ENCODE measurements around the gene NBAS. TPM values are rescaled to one million over a fixed set of nuclear protein-coding genes. Genes with fewer than 3 reads are reported as not detected.

Gene NBAS
- total RNA-seq, 1 experiment from 2014 or later = 32.5 TPM

DNA sequence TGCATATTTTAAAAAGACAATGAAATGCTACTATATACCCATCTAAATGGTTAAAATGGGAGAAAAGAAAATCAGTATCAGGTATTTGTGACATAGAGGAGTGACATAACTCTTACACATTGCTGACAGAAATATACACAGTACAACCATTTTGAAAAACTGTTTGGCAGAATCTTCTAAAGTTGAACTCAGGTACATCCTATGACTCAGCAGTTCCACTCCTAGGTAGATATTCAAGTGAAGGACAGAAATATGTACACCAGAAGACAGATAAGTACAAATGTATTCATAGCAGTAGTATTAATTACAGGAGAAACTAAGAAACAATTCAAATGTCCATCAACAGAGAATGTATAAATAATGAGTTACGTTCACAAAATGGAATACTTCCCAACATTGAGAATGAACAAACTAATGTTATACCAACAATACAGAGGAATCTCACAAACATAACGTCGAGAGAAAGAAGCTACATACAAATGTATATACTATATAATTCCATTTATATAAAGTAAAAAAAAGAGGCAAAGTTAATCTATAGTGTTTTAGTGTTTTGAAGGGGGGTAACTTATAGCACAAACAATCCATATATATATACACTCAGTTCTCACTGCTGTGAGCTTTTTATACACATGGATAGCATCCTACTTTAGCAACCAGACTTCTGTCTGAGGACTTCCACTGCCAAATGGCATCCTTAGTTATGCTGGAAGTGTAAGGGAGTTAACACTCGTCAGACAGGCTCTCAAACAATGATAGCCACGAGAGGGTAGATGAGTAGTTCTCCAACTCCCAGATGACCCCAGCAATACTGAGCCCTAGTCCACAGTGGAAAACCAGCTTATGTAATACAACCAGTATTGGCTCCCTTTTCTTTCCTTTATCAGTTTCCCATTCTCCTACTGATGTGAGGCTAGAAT, 172.5 kb downstream of the NBAS start:
- Mint-ChIP-seq H3K4me3 (no peak overlapping the region), H3K27ac (no peak overlapping the region), H3K9me3 (no peaks in the 10 kb centered on the region), H3K27me3 (ENCODE audit: low read depth) (no peaks in the 10 kb centered on the region), H3K4me1 (no peaks in the 10 kb centered on the region), H3K36me3 (ENCODE audit: insufficient read depth in 1 of 3, low read depth in 3 of 3) (peaks cover 0 to 8% (median 0%) of the 10 kb centered on the region in 3 experiments; a peak in 3 of 7 replicates)
- Histone ChIP-seq H2BK5ac (ENCODE audit: insufficient read length, low read length) (no peak overlapping the region), H3K4ac (ENCODE audit: low read depth, low read length) (no peak overlapping the region), H3K9me3 (ENCODE audit: control insufficient read depth, low read depth, low read length) (no peaks in the 10 kb centered on the region), H3T11ph (ENCODE audit: low read length) (no peak overlapping the region), H4K5ac (ENCODE audit: insufficient read length, low read depth, low read length) (no peak overlapping the region), H3K56ac (ENCODE audit: insufficient read length, low read depth, low read length) (no peak overlapping the region), H2BK15ac (ENCODE audit: low read depth, low read length) (no peak overlapping the region), H3K14ac (ENCODE audit: insufficient read depth, low read length) (no peak overlapping the region), H2BK12ac (ENCODE audit: insufficient read length, low read depth, low read length) (no peak overlapping the region), H2BK120ac (ENCODE audit: low read depth, low read length, poor library complexity, severe bottlenecking) (no peak overlapping the region), H3K4me2 (ENCODE audit: insufficient read depth, insufficient read length, low read length) (no peak overlapping the region), H3K18ac (ENCODE audit: insufficient read length, low read depth, low read length) (no peak overlapping the region), H3K23ac (ENCODE audit: insufficient read length, low read depth, low read length) (no peak overlapping the region), H3K27me3 (ENCODE audit: insufficient read depth, low read length) (no peaks in the 10 kb centered on the region), H3K4me1 (ENCODE audit: insufficient read depth, low read length) (no peaks in the 10 kb centered on the region), H3K79me1 (ENCODE audit: insufficient read depth, low read depth, low read length, poor library complexity, severe bottlenecking) (no peaks in the 10 kb centered on the region), H2AK5ac (ENCODE audit: insufficient read length, low read length) (no peak overlapping the region), H4K8ac (replicated peaks; ENCODE audit: insufficient read length, low read depth, low read length) (no peak overlapping the region), H3K27ac (ENCODE audit: insufficient read length, low read depth, low read length) (no peak overlapping the region), H3K79me2 (ENCODE audit: insufficient read depth, low read length) (no peaks in the 10 kb centered on the region), H2AFZ (ENCODE audit: low read length) (no peak overlapping the region), H3K9ac (ENCODE audit: extremely low read depth, insufficient read length, low read length) (no peak overlapping the region), H4K20me1 (ENCODE audit: control insufficient read depth, insufficient read depth, insufficient read length) (no peaks in the 10 kb centered on the region), H3K23me2 (ENCODE audit: insufficient read length, low read depth, low read length, poor library complexity, severe bottlenecking) (no peaks in the 10 kb centered on the region), H4K91ac (ENCODE audit: insufficient read length, low read depth, low read length) (no peak overlapping the region), H2BK20ac (ENCODE audit: low read depth, low read length, poor library complexity, severe bottlenecking) (no peak overlapping the region)
- no peak for DNase-seq
- TF ChIP-seq, protein P1, sequence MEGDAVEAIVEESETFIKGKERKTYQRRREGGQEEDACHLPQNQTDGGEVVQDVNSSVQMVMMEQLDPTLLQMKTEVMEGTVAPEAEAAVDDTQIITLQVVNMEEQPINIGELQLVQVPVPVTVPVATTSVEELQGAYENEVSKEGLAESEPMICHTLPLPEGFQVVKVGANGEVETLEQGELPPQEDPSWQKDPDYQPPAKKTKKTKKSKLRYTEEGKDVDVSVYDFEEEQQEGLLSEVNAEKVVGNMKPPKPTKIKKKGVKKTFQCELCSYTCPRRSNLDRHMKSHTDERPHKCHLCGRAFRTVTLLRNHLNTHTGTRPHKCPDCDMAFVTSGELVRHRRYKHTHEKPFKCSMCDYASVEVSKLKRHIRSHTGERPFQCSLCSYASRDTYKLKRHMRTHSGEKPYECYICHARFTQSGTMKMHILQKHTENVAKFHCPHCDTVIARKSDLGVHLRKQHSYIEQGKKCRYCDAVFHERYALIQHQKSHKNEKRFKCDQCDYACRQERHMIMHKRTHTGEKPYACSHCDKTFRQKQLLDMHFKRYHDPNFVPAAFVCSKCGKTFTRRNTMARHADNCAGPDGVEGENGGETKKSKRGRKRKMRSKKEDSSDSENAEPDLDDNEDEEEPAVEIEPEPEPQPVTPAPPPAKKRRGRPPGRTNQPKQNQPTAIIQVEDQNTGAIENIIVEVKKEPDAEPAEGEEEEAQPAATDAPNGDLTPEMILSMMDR (conservative IDR thresholded peaks at IDR 0.05) = no peak
- no CpG with 5 or more reads among the region's 5 CpGs for WGBS (ENCODE audit: extremely low coverage, insufficient read length, low lambda C conversion rate)
